Measurements from ENCODE around the gene KNDC1. TPM values are rescaled to one million over a fixed set of nuclear protein-coding genes. Genes with fewer than 3 reads are reported as not detected.

KNDC1 gene
- total and polyA plus RNA-seq, 2 of the 4 experiments (the other 2 are of a cell fraction): 0.18 to 1.1 TPM

DNA sequence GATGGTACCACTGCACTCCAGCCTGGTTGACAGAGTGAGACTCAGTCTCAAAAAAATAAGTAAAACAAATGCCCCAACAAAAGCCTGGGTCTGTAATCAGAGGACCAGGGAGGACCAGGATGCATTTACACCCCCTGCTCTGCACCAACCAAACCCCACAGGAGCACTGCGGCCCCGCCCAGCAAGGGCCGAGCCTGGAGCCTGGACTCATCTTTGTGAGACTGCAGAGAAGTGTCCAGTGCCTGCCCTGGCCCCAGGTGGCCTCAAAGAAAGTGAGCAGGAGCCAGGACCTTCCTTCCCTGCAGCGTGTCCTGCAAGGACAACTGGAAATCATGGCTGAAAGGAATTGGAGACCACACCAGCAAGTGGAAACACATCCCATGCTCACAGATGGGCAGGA, 31.6 kb downstream of the KNDC1 start:
- Histone ChIP-seq H2BK5ac (ENCODE audit: low read depth, low read length, poor library complexity, severe bottlenecking) (no peak overlapping the region), H4K91ac (ENCODE audit: insufficient read depth, low read depth, low read length) (no peak overlapping the region), H2AK5ac (ENCODE audit: low read depth, low read length) (no peak overlapping the region), H2BK120ac (ENCODE audit: low read depth, low read length) (no peak overlapping the region), H2AFZ (replicated peaks; ENCODE audit: low read length, poor library complexity) (no peak overlapping the region), H3K9me3 (ENCODE audit: control insufficient read depth, insufficient read depth, low read length) (peaks cover 4% of the 10 kb centered on the region; the same call in 1 of the 2 replicates), H3K36me3 (ENCODE audit: control insufficient read depth, insufficient read depth, low read length) (no peaks in the 10 kb centered on the region), H3K4me3 (ENCODE audit: insufficient read depth, low read depth, low read length) (no peak overlapping the region), H3K56ac (ENCODE audit: extremely low read depth, insufficient read depth, low read length) (no peak overlapping the region), H3K23ac (ENCODE audit: low read depth, low read length) (no peak overlapping the region), H3K79me1 (ENCODE audit: low read depth in 1 of 2, low read length in 2 of 2) (no peaks in the 10 kb centered on the region), H3K4me1 (ENCODE audit: control insufficient read depth, insufficient read depth, low read length) (no peaks in the 10 kb centered on the region), H3K9me1 (ENCODE audit: insufficient read depth, low read length) (no peaks in the 10 kb centered on the region), H3K4me2 (ENCODE audit: low read depth, low read length) (no peak overlapping the region), H2AK9ac (replicated peaks; ENCODE audit: low read depth, low read length, poor library complexity) (no peak overlapping the region), H4K20me1 (ENCODE audit: insufficient read depth, low read length) (no peaks in the 10 kb centered on the region), H3K27ac (ENCODE audit: insufficient read depth, low read length) (no peak overlapping the region), H3K18ac (ENCODE audit: low read depth, low read length) (no peak overlapping the region), H4K5ac (ENCODE audit: low read depth, low read length) (no peak overlapping the region), H3K9ac (ENCODE audit: low read depth, low read length) (no peak overlapping the region), H3K4ac (ENCODE audit: low read depth, low read length) (no peak overlapping the region), H2BK20ac (ENCODE audit: low read depth, low read length) (no peak overlapping the region), H4K8ac (ENCODE audit: low read depth in 2 of 2, low read length in 2 of 2) (no peak overlapping the region), H2BK15ac (ENCODE audit: low read depth, low read length) (no peak overlapping the region), H3K27me3 (ENCODE audit: control insufficient read depth, insufficient read depth, low read length) (no peaks in the 10 kb centered on the region), H3K14ac (replicated peaks; ENCODE audit: low read depth, low read length) (no peak overlapping the region)
- intact Hi-C loops (cut with micrococcal nuclease): no loop called here
- ChIA-PET POLR2A (ENCODE audit: unreplicated experiment) (no interaction called here), CTCF (no interaction called here)
- no TSS peak for BruUV-seq (replicated peaks)
- ATAC-seq (ENCODE audit: low read depth) (no peak), DNase-seq (no peak)
- in situ Hi-C loops (cut with MboI; ENCODE audit: low sequenced_read_pairs): no loop called here
- TF ChIP-seq POLR2A (IDR thresholded peaks at IDR 0.05; ENCODE audit: low read depth, low read length) (no peak), RCOR1 (IDR thresholded peaks at IDR 0.05; ENCODE audit: insufficient replicate concordance, low read length) (no peak), CEBPB (IDR thresholded peaks at IDR 0.05; ENCODE audit: low read depth, low read length) (no peak)
- TF ChIP-seq, protein P1, sequence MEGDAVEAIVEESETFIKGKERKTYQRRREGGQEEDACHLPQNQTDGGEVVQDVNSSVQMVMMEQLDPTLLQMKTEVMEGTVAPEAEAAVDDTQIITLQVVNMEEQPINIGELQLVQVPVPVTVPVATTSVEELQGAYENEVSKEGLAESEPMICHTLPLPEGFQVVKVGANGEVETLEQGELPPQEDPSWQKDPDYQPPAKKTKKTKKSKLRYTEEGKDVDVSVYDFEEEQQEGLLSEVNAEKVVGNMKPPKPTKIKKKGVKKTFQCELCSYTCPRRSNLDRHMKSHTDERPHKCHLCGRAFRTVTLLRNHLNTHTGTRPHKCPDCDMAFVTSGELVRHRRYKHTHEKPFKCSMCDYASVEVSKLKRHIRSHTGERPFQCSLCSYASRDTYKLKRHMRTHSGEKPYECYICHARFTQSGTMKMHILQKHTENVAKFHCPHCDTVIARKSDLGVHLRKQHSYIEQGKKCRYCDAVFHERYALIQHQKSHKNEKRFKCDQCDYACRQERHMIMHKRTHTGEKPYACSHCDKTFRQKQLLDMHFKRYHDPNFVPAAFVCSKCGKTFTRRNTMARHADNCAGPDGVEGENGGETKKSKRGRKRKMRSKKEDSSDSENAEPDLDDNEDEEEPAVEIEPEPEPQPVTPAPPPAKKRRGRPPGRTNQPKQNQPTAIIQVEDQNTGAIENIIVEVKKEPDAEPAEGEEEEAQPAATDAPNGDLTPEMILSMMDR (conservative IDR thresholded peaks at IDR 0.05; ENCODE audit: low read depth, low read length): no peak
- dilution Hi-C loops (cut with HindIII; ENCODE audit: low sequenced_read_pairs, unreplicated experiment): no loop called here
- 67% methylated on average over 1 of the region's 4 CpGs; no CpG with 5 or more reads in 1 of the 2 experiments for WGBS, 2 experiments (ENCODE audit: extremely low coverage in 2 of 2, insufficient read length in 1 of 2)
